ENCODE data around the gene CACNG1.

DNA sequence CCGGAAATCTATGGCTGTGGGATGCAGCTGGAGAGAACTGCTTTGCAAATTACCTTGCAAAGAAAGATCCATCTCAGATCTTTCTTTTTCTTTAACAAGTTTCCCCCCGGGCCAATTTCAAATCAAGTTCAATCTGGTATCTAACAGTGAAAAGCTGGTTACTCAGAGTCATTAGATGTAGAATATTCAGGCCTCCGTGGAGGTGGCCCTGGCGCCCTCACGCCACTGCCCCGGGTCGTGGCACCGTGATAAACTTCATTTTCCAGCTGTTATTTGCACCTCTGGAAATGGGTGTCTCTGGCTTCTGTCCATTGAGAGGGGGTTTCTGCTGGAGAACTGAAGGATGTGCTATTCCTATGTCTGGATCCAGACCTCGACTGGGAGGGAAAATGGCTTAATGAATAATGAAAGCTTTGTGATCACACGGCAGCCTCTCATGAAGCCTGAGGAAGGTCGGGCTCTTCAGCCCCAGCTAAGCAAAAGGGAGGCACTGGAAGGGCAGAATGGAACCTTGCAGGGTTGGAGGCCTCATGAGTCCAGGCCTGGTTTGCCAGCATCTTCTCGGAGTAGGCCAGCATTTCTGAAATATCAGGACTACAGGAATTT, 49.3 kb upstream of the CACNG1 start:
- TF ChIP-seq, protein P1, sequence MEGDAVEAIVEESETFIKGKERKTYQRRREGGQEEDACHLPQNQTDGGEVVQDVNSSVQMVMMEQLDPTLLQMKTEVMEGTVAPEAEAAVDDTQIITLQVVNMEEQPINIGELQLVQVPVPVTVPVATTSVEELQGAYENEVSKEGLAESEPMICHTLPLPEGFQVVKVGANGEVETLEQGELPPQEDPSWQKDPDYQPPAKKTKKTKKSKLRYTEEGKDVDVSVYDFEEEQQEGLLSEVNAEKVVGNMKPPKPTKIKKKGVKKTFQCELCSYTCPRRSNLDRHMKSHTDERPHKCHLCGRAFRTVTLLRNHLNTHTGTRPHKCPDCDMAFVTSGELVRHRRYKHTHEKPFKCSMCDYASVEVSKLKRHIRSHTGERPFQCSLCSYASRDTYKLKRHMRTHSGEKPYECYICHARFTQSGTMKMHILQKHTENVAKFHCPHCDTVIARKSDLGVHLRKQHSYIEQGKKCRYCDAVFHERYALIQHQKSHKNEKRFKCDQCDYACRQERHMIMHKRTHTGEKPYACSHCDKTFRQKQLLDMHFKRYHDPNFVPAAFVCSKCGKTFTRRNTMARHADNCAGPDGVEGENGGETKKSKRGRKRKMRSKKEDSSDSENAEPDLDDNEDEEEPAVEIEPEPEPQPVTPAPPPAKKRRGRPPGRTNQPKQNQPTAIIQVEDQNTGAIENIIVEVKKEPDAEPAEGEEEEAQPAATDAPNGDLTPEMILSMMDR (conservative IDR thresholded peaks at IDR 0.05 in 1 of 2, IDR thresholded peaks at IDR 0.05 in 1 of 2; ENCODE audit: low read depth in 1 of 2, low read length in 2 of 2), result no peak
- no peak for TF ChIP-seq EZH2 (IDR thresholded peaks at IDR 0.05; ENCODE audit: low read length, missing control alignments)

All from fibroblast of lung (primary cell).